SK-N-SH (cell line): ENCODE results near the gene SPNS1.

Experiments used
- CTCF ChIP-seq: fragments of 200-600 bp; sonication (generic); IDR thresholded peaks from 2 replicates; pipeline ENCODE4 v1.6.1; 2017; ENCODE audit warnings: antibody characterized with exemption, mild to moderate bottlenecking, moderate library complexity
- EP300 ChIP-seq, 2 experiments: IDR thresholded peaks; 2 replicates each; pipeline versions ENCODE4 v1.4.0 to v1.6.1; 2012; ENCODE audit warnings: borderline replicate concordance in 1 of 2, low read depth in 1 of 2, low read length in 1 of 2
- GATA2 ChIP-seq: sonication (generic); formaldehyde crosslinking; IDR thresholded peaks from 2 replicates; pipeline ENCODE4 v1.5.0; 2020; ENCODE audit warnings: mild to moderate bottlenecking, missing genetic modification reagents
- IRF3 ChIP-seq: fragments of 150-350 bp; IDR thresholded peaks from 2 replicates; pipeline ENCODE4 v1.6.1; 2016; ENCODE audit warnings: mild to moderate bottlenecking, low read depth, low read length
- MAX ChIP-seq: IDR thresholded peaks from 2 replicates; pipeline ENCODE4 v1.4.0; 2012; ENCODE audit warnings: low read depth
- MEF2A ChIP-seq: IDR thresholded peaks from 2 replicates; pipeline ENCODE4 v1.4.0; 2012; ENCODE audit warnings: low read depth, borderline replicate concordance
- MXI1 ChIP-seq: IDR thresholded peaks from 2 replicates; pipeline ENCODE4 v1.6.1; 2012; ENCODE audit warnings: mild to moderate bottlenecking, low read depth, low read length, improper control_type of control experiment
- POLR2AphosphoS5 ChIP-seq: IDR thresholded peaks from 2 replicates; pipeline ENCODE4 v1.6.1; 2012; ENCODE audit warnings: low read depth, low read length
- RAD21 ChIP-seq: IDR thresholded peaks from 2 replicates; pipeline ENCODE4 v1.6.1; 2012; ENCODE audit warnings: mild to moderate bottlenecking, low read length
- USF1 ChIP-seq: IDR thresholded peaks from 2 replicates; pipeline ENCODE4 v1.4.0; 2012; ENCODE audit warnings: low read depth, borderline replicate concordance
- USF2 ChIP-seq: fragments of 150-350 bp; IDR thresholded peaks from 2 replicates; pipeline ENCODE4 v1.6.1; 2017; ENCODE audit warnings: antibody characterized with exemption, low read length, low read depth, borderline replicate concordance

GRCh38 chr16:28931801-28932225 lies 42.8 kb upstream of the SPNS1 start, which contains the start of gene CD19:
- TF ChIP-seq CTCF (no peak), RAD21 (no peak), USF1 (no peak), IRF3 (no peak), USF2 (no peak), MXI1 (no peak), POLR2AphosphoS5 (no peak), MEF2A (no peak), EP300 (IDR thresholded peaks at IDR 0.05; ENCODE audit: borderline replicate concordance in 1 of 2, low read depth in 1 of 2, low read length in 1 of 2) (no peak), GATA2 (CRISPR knock-in tag) (no peak), MAX (no peak)
